ENCODE measurements around the gene ZFAND3.
"Not testable (repeated sequence)": the region's sequence is repeated elsewhere in the genome, so short reads cannot be mapped to it uniquely, and the experiment has no call there.

Gene ZFAND3

GRCh38 chr6:37882724-37883413 lies 63.3 kb downstream of the ZFAND3 start:
- DNase-seq (ENCODE audit: low read depth), result peak; percentile 60
- no peak overlapping the region for H3K4me3 ChIP-seq (ENCODE audit: control insufficient read depth, low read depth, low read length)
- TF ChIP-seq, protein P1, sequence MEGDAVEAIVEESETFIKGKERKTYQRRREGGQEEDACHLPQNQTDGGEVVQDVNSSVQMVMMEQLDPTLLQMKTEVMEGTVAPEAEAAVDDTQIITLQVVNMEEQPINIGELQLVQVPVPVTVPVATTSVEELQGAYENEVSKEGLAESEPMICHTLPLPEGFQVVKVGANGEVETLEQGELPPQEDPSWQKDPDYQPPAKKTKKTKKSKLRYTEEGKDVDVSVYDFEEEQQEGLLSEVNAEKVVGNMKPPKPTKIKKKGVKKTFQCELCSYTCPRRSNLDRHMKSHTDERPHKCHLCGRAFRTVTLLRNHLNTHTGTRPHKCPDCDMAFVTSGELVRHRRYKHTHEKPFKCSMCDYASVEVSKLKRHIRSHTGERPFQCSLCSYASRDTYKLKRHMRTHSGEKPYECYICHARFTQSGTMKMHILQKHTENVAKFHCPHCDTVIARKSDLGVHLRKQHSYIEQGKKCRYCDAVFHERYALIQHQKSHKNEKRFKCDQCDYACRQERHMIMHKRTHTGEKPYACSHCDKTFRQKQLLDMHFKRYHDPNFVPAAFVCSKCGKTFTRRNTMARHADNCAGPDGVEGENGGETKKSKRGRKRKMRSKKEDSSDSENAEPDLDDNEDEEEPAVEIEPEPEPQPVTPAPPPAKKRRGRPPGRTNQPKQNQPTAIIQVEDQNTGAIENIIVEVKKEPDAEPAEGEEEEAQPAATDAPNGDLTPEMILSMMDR (conservative IDR thresholded peaks at IDR 0.05; ENCODE audit: control insufficient read depth, insufficient read depth, low read depth, low read length), result no peak

GRCh38 chr6:37884548-37884947 lies 65.0 kb downstream of the ZFAND3 start:
- no peak for DNase-seq (ENCODE audit: low read depth)
- TF ChIP-seq, protein P1 (conservative IDR thresholded peaks at IDR 0.05; ENCODE audit: control insufficient read depth, insufficient read depth, low read depth, low read length), result no peak
- H3K4me3 ChIP-seq (ENCODE audit: control insufficient read depth, low read depth, low read length), result no peak overlapping the region

DNA sequence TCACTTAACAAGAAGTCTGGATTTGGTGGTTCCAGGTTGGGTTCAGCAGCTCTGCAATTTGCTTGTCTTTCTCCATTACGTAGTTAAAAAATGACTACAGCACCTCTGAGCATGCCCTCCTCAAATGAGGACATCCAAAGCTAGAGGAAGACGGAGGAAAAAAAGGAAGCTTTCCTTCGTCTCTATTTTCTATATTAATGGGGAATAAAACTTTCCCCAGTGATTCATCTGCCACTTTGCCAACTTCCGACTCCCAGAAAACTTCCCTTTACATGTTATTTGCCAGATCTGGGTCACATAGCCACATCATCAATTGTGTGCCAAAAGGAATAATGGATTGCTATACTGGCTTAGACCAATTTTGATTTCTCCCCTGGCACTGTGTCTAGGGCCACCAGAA lies 69.5 kb downstream of the ZFAND3 start:
- DNase-seq (ENCODE audit: low read depth), result peak; percentile 28
- TF ChIP-seq, protein P1 (conservative IDR thresholded peaks at IDR 0.05; ENCODE audit: control insufficient read depth, insufficient read depth, low read depth, low read length), result no peak
- no peak overlapping the region for H3K4me3 ChIP-seq (ENCODE audit: control insufficient read depth, low read depth, low read length)

- H3K4me3 ChIP-seq (ENCODE audit: control insufficient read depth, low read depth, low read length), result no peak overlapping the region
- DNase-seq (ENCODE audit: low read depth), result no peak
- TF ChIP-seq, protein P1 (conservative IDR thresholded peaks at IDR 0.05; ENCODE audit: control insufficient read depth, insufficient read depth, low read depth, low read length), result no peak
Observed at GRCh38 chr6:37889486-37889885, 70.0 kb downstream of the ZFAND3 start.

DNA sequence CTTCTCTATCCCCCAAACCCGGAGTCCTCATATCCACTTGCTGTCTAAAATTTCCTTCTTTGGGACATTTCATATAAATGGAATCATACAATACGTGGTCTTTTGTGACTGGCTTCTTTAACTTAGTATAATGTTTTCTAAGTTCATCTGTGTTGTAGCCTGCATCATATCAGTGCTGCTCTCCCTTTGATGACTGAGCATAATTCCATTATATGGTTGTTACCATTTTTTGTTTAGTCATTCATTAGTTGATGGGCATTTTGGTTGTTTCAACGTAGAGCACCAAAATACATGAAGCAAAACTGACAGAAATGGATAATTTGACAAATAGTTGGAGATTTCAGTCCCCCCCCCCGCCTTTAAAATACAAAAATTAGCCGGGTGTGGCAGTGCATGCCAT lies 71.5 kb downstream of the ZFAND3 start:
- TF ChIP-seq, protein P1 (conservative IDR thresholded peaks at IDR 0.05; ENCODE audit: control insufficient read depth, insufficient read depth, low read depth, low read length), result no peak
- no peak for DNase-seq (ENCODE audit: low read depth)

GRCh38 chr6:37893257-37893656 lies 73.7 kb downstream of the ZFAND3 start:
- TF ChIP-seq, protein P1 (conservative IDR thresholded peaks at IDR 0.05; ENCODE audit: control insufficient read depth, insufficient read depth, low read depth, low read length), result no peak
- DNase-seq (ENCODE audit: low read depth), result no peak
- H3K4me3 ChIP-seq (ENCODE audit: control insufficient read depth, low read depth, low read length), result no peak overlapping the region

More for the DNA sequence above, 71.5 kb downstream of the ZFAND3 start:
- no peak overlapping the region for H3K4me3 ChIP-seq (ENCODE audit: control insufficient read depth, low read depth, low read length)

DNA sequence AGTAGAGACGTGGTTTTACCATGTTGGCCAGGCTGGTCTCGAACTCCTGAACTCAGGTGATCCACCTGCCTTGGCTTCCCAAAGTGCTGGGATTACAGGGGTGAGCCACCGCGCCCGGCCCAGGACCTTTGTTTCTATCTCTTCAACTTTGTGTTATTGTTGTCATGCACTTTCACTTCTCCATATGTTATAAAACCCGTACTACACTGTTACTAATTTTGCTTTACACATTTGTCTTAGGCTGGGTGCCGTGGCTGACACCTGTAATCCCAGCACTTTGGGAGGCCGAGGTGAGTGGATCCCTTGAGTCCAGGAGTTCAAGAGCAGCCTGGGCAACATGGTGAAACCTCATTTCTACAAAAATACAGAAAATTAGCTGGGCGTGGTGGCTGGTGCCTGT lies 74.2 kb downstream of the ZFAND3 start:
- H3K4me3 ChIP-seq (ENCODE audit: control insufficient read depth, low read depth, low read length); DNase-seq (ENCODE audit: low read depth): not testable (repeated sequence)
